Measurements from ENCODE around the gene LATS1.
A peak's percentile ranks its signal among the peaks of the same experiment; 100 is the strongest.

LATS1 gene

GRCh38 chr6:149717588-149718458 is at the start of gene LATS1:
TSS of gene LATS1 (minus strand) at chr6:149718101. CDS start at chr6:149702126, 15,975 bp downstream.
- Histone ChIP-seq H3K36me3 (replicated peaks; ENCODE audit: low read depth, low read length) (peaks cover 3% of the 10 kb centered on the region), H3K9ac (ENCODE audit: low read length) (peak within 1 kb of the TSS; percentile 98), H3K9me3 (ENCODE audit: insufficient read depth, low read length) (no peaks in the 10 kb centered on the region), H3K4me2 (ENCODE audit: low read length) (peak within 1 kb of the TSS; percentile 90), H3K4me3 (ENCODE audit: low read length) (peak within 1 kb of the TSS; percentile 100), H3K4me1 (ENCODE audit: low read length) (peaks cover 12% of the 10 kb centered on the region), H3K27me3 (ENCODE audit: low read depth, low read length) (no peaks in the 10 kb centered on the region), H4K20me1 (ENCODE audit: insufficient read depth, low read length) (peaks cover 21% of the 10 kb centered on the region), H3K27ac (ENCODE audit: low read length) (peak within 1 kb of the TSS; percentile 82), H3K79me2 (ENCODE audit: low read length) (peaks cover 59% of the 10 kb centered on the region), H2AFZ (ENCODE audit: low read depth, low read length) (peak within 1 kb of the TSS; percentile 96)
- TF ChIP-seq CTCF (IDR thresholded peaks at IDR 0.05; ENCODE audit: low read depth, low read length): no peak
- no peak for TF ChIP-seq EZH2phosphoT487 (IDR thresholded peaks at IDR 0.05; ENCODE audit: low read depth)

GRCh38 chr6:149766156-149766769 is 48.4 kb upstream of the LATS1 start:
- TF ChIP-seq CTCF (IDR thresholded peaks at IDR 0.05; ENCODE audit: low read depth, low read length): no peak
- TF ChIP-seq EZH2phosphoT487 (IDR thresholded peaks at IDR 0.05; ENCODE audit: low read depth): no peak
- peaks cover 10% of the 10 kb centered on the region for H3K4me1 ChIP-seq (ENCODE audit: low read length)
- 0 out of 2 replicates have a peak, but pooled peaks cover 2% of the 10 kb centered on the region for H3K9me3 ChIP-seq (ENCODE audit: insufficient read depth, low read length)
- no peak overlapping the region for H2AFZ ChIP-seq (ENCODE audit: low read depth, low read length)
- H4K20me1 ChIP-seq (ENCODE audit: insufficient read depth, low read length): peaks cover 11% of the 10 kb centered on the region
- H3K4me3 ChIP-seq (ENCODE audit: low read length): no peak overlapping the region
- peaks cover 12% of the 10 kb centered on the region for H3K36me3 ChIP-seq (replicated peaks; ENCODE audit: low read depth, low read length)
- no peaks in the 10 kb centered on the region for H3K27me3 ChIP-seq (ENCODE audit: low read depth, low read length)
- H3K4me2 ChIP-seq (ENCODE audit: low read length): no peak overlapping the region
- H3K79me2 ChIP-seq (ENCODE audit: low read length): peaks cover 39% of the 10 kb centered on the region
- no peak overlapping the region for H3K27ac ChIP-seq (ENCODE audit: low read length)
- H3K9ac ChIP-seq (ENCODE audit: low read length): no peak overlapping the region

GRCh38 chr6:149763866-149764265 is 46.0 kb upstream of the LATS1 start:
- Histone ChIP-seq H3K4me1 (ENCODE audit: low read length) (peaks cover 15% of the 10 kb centered on the region), H3K27ac (ENCODE audit: low read length) (no peak overlapping the region), H3K79me2 (ENCODE audit: low read length) (peaks cover 38% of the 10 kb centered on the region), H4K20me1 (ENCODE audit: insufficient read depth, low read length) (peaks cover 16% of the 10 kb centered on the region), H3K9me3 (ENCODE audit: insufficient read depth, low read length) (0 out of 2 replicates have a peak, but pooled peaks cover 2% of the 10 kb centered on the region), H3K36me3 (replicated peaks; ENCODE audit: low read depth, low read length) (peaks cover 15% of the 10 kb centered on the region), H3K9ac (ENCODE audit: low read length) (no peak overlapping the region), H2AFZ (ENCODE audit: low read depth, low read length) (no peak overlapping the region), H3K27me3 (ENCODE audit: low read depth, low read length) (no peaks in the 10 kb centered on the region), H3K4me3 (ENCODE audit: low read length) (no peak overlapping the region), H3K4me2 (ENCODE audit: low read length) (no peak overlapping the region)
- no peak for TF ChIP-seq EZH2phosphoT487 (IDR thresholded peaks at IDR 0.05; ENCODE audit: low read depth)
- TF ChIP-seq CTCF (IDR thresholded peaks at IDR 0.05; ENCODE audit: low read depth, low read length): no peak

GRCh38 chr6:149761438-149761837 is 43.5 kb upstream of the LATS1 start:
- no peak for TF ChIP-seq CTCF (IDR thresholded peaks at IDR 0.05; ENCODE audit: low read depth, low read length)
- no peak for TF ChIP-seq EZH2phosphoT487 (IDR thresholded peaks at IDR 0.05; ENCODE audit: low read depth)

More at GRCh38 chr6:149761438-149761837, 43.5 kb upstream of the LATS1 start:
- H3K79me2 ChIP-seq (ENCODE audit: low read length): peaks cover 41% of the 10 kb centered on the region
- H3K27me3 ChIP-seq (ENCODE audit: low read depth, low read length): no peaks in the 10 kb centered on the region
- peaks cover 15% of the 10 kb centered on the region for H3K4me1 ChIP-seq (ENCODE audit: low read length)
- no peak overlapping the region for H2AFZ ChIP-seq (ENCODE audit: low read depth, low read length)
- H4K20me1 ChIP-seq (ENCODE audit: insufficient read depth, low read length): peaks cover 16% of the 10 kb centered on the region
- H3K4me2 ChIP-seq (ENCODE audit: low read length): peak overlapping the region; percentile 43
- H3K9ac ChIP-seq (ENCODE audit: low read length): no peak overlapping the region
- H3K9me3 ChIP-seq (ENCODE audit: insufficient read depth, low read length): 0 out of 2 replicates have a peak, but pooled peaks cover 2% of the 10 kb centered on the region
- peak overlapping the region; percentile 33 for H3K27ac ChIP-seq (ENCODE audit: low read length)
- peaks cover 12% of the 10 kb centered on the region for H3K36me3 ChIP-seq (replicated peaks; ENCODE audit: low read depth, low read length)
- no peak overlapping the region for H3K4me3 ChIP-seq (ENCODE audit: low read length)

Measured in OCI-LY3 (cell line).